Measurements from ENCODE around the gene SKAP1.

GRCh38 chr17:48429638-48430586, at the start of gene SKAP1:
- TF ChIP-seq POLR2A (IDR thresholded peaks at IDR 0.05) (no peak), CTCF (IDR thresholded peaks at IDR 0.05) (no peak)

All from gastroesophageal sphincter (tissue), 3 donors.